ENCODE results near the gene IL11. TPM values are rescaled to one million over a fixed set of nuclear protein-coding genes. Genes with fewer than 3 reads are reported as not detected.

IL11 gene
- polyA plus RNA-seq, 2 of the 4 experiments (the other 2 are of a cell fraction), result 52.4 to 100.0 TPM

- Histone ChIP-seq H3K4me3 (no peak overlapping the region), H3K27ac (no peak overlapping the region), H3K4me2 (no peak overlapping the region), H3K9me3 (no peaks in the 10 kb centered on the region), H3K4me1 (peaks cover 12% of the 10 kb centered on the region)
- ATAC-seq (no peak), FAIRE-seq (no peak), DNase-seq (ENCODE audit: low read depth in 1 of 2, low spot score in 1 of 2) (no peak)
- TF ChIP-seq BHLHE40 (IDR thresholded peaks at IDR 0.05; ENCODE audit: low read depth, low read length), result no peak
- TF ChIP-seq SMC3 (IDR thresholded peaks at IDR 0.05), result no peak
- TF ChIP-seq REST (IDR thresholded peaks at IDR 0.05), result no peak
- TF ChIP-seq KDM5A (IDR thresholded peaks at IDR 0.05), result no peak
- no peak for TF ChIP-seq CBX2 (IDR thresholded peaks at IDR 0.05; ENCODE audit: borderline replicate concordance, low read depth)
- no peak for TF ChIP-seq RFX5 (IDR thresholded peaks at IDR 0.05)
- no peak for TF ChIP-seq RARB (CRISPR knock-in tag; IDR thresholded peaks at IDR 0.05)
- TF ChIP-seq, protein P1, sequence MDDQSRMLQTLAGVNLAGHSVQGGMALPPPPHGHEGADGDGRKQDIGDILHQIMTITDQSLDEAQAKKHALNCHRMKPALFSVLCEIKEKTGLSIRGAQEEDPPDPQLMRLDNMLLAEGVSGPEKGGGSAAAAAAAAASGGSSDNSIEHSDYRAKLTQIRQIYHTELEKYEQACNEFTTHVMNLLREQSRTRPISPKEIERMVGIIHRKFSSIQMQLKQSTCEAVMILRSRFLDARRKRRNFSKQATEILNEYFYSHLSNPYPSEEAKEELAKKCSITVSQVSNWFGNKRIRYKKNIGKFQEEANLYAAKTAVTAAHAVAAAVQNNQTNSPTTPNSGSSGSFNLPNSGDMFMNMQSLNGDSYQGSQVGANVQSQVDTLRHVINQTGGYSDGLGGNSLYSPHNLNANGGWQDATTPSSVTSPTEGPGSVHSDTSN (IDR thresholded peaks at IDR 0.05), result no peak
- TF ChIP-seq SREBF2 (IDR thresholded peaks at IDR 0.05), result no peak
- no peak for TF ChIP-seq E2F6 (IDR thresholded peaks at IDR 0.05; ENCODE audit: borderline replicate concordance, low read depth)
- no peak for TF ChIP-seq HOXB13 (CRISPR knock-in tag; IDR thresholded peaks at IDR 0.05; ENCODE audit: low read depth)
- TF ChIP-seq TFCP2L1 (CRISPR knock-in tag; IDR thresholded peaks at IDR 0.05), result no peak
- TF ChIP-seq RAD21 (conservative IDR thresholded peaks at IDR 0.05 in 1 of 2, IDR thresholded peaks at IDR 0.05 in 1 of 2), result no peak
- TF ChIP-seq, protein P2, sequence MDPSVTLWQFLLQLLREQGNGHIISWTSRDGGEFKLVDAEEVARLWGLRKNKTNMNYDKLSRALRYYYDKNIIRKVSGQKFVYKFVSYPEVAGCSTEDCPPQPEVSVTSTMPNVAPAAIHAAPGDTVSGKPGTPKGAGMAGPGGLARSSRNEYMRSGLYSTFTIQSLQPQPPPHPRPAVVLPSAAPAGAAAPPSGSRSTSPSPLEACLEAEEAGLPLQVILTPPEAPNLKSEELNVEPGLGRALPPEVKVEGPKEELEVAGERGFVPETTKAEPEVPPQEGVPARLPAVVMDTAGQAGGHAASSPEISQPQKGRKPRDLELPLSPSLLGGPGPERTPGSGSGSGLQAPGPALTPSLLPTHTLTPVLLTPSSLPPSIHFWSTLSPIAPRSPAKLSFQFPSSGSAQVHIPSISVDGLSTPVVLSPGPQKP (IDR thresholded peaks at IDR 0.05; ENCODE audit: low read depth, low read length), result no peak
- 80% methylated on average over 6 of the region's 6 CpGs for WGBS (ENCODE audit: missing lambda C conversion rate)
- ChIA-PET POLR2A (interaction anchor here (2.0 kb wide), 1 partner anchor 13 kb away, joined by 10 read pairs; the partner anchor contains the start of gene KMT5C), CTCF (interaction anchor here (0.5 to 3.2 kb wide), 8 partner anchors 8 to 282 kb away, joined by 3 to 18 read pairs (median 6); partner anchors contain the start of genes TMEM150B and TMEM238)
Measured at GRCh38 chr19:55352040-55352439, 18.2 kb downstream of the IL11 start.

DNA sequence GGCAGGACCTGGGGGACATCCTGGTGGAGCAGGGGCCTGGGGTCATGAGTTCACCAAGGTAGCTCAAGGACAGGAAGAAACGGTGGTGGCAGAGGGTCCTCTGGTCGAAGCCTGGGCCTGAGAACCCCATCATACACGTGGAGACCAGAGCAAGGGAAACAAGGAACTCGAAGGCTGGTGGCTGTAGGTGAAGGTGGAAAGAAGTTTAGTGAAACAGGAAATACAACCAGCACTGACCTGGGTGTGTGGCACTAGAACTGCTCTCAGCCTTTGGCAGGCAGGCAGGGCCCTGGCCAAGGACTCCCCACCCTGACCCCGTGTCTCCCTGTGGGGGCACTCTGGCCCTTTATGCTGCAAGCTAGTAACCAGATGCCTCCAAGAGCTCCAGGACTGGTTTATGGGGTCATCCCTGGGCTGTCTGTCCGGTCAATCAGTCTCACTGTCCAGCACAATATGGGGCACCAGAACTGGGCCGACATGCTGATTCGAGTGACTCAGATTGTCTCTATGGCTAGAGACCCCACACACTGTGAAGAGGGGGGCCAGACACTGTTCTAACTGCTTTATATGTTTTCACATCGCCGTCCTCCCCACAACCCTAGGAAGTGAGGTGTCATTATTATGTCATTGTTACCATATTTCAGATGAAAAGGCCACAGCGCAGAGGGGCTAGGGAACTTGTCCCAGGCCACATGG is 19.5 kb downstream of the IL11 start:
- CTCF ChIA-PET, result interaction anchor here (0.6 to 3.2 kb wide), 14 partner anchors 9 to 210 kb away, joined by 3 to 18 read pairs (median 5); partner anchors contain the start of genes KMT5C and TMEM238
- WGBS (ENCODE audit: missing lambda C conversion rate), result 80% methylated on average over 11 of the region's 11 CpGs
- POLR2A ChIA-PET, result interaction anchor here (0.9 to 2.0 kb wide), 2 partner anchors 11 to 71 kb away, joined by 3 to 11 read pairs; partner anchors contain the start of genes HSPBP1 and KMT5C
- no peak overlapping the region for H3K4me3 ChIP-seq
- DNase-seq (ENCODE audit: low read depth in 1 of 2, low spot score in 1 of 2), result no peak
- no peak overlapping the region for H3K27ac ChIP-seq
- FAIRE-seq, result no peak
- no peaks in the 10 kb centered on the region for H3K9me3 ChIP-seq
- H3K4me1 ChIP-seq, result peaks cover 16% of the 10 kb centered on the region
- no peak for ATAC-seq
- no peak overlapping the region for H3K4me2 ChIP-seq
- TF ChIP-seq CEBPB (IDR thresholded peaks at IDR 0.05), result no peak
- TF ChIP-seq HMGXB4 (CRISPR knock-in tag; IDR thresholded peaks at IDR 0.05; ENCODE audit: borderline replicate concordance), result no peak
- TF ChIP-seq HDAC2 (IDR thresholded peaks at IDR 0.05), result no peak
- no peak for TF ChIP-seq PHF8 (IDR thresholded peaks at IDR 0.05; ENCODE audit: borderline replicate concordance, low read depth)
- no peak for TF ChIP-seq HOXB5 (CRISPR knock-in tag; IDR thresholded peaks at IDR 0.05)
- no peak for TF ChIP-seq SREBF2 (IDR thresholded peaks at IDR 0.05)
- no peak for TF ChIP-seq REST (IDR thresholded peaks at IDR 0.05)
- TF ChIP-seq, protein P3, sequence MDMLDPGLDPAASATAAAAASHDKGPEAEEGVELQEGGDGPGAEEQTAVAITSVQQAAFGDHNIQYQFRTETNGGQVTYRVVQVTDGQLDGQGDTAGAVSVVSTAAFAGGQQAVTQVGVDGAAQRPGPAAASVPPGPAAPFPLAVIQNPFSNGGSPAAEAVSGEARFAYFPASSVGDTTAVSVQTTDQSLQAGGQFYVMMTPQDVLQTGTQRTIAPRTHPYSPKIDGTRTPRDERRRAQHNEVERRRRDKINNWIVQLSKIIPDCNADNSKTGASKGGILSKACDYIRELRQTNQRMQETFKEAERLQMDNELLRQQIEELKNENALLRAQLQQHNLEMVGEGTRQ (IDR thresholded peaks at IDR 0.05), result no peak
- no peak for TF ChIP-seq RFX5 (IDR thresholded peaks at IDR 0.05)
- TF ChIP-seq JUNB (IDR thresholded peaks at IDR 0.05), result no peak
